GM12864 (cell line): Measurements from ENCODE around the gene RPS15.
"Not testable (repeated sequence)": the region's sequence is repeated elsewhere in the genome, so short reads cannot be mapped to it uniquely, and the experiment has no call there.

Experiments used
- DNase-seq: peaks from one replicate; pipeline ENCODE4 v3.0.0-alpha.2; 2011; ENCODE audit warnings: low read depth
- H3K4me3 ChIP-seq: 2 replicates; pipeline ENCODE4 v1.5.1; 2011; ENCODE audit warnings: mild to moderate bottlenecking, low read depth, low read length, control low read depth
- CTCF ChIP-seq: IDR thresholded peaks from 2 replicates; pipeline ENCODE4 v1.5.1; 2011; ENCODE audit warnings: low read depth, mild to moderate bottlenecking, moderate library complexity, low read length, control low read depth, inconsistent platforms; ENCODE audit errors: missing control alignments

RPS15 gene

GRCh38 chr19:1417681-1418495, 20.3 kb upstream of the RPS15 start:
- no peak for TF ChIP-seq CTCF
- H3K4me3 ChIP-seq: no peak overlapping the region
- DNase-seq: no peak

- H3K4me3 ChIP-seq: no peak overlapping the region
- no peak for DNase-seq
- no peak for TF ChIP-seq CTCF
Observed at GRCh38 chr19:1418496-1418775, 19.8 kb upstream of the RPS15 start.

GRCh38 chr19:1418951-1419738, 19.1 kb upstream of the RPS15 start:
- DNase-seq: no peak
- no peak for TF ChIP-seq CTCF
- H3K4me3 ChIP-seq: no peak overlapping the region

GRCh38 chr19:1420085-1420484, 18.1 kb upstream of the RPS15 start:
- not testable (repeated sequence) for H3K4me3 ChIP-seq, DNase-seq

- DNase-seq: no peak
- TF ChIP-seq CTCF: no peak
- H3K4me3 ChIP-seq: no peak overlapping the region
Observed at GRCh38 chr19:1420590-1420989, 17.6 kb upstream of the RPS15 start.

GRCh38 chr19:1421218-1421957, 16.8 kb upstream of the RPS15 start:
- no peak overlapping the region for H3K4me3 ChIP-seq
- TF ChIP-seq CTCF: no peak
- no peak for DNase-seq

GRCh38 chr19:1421958-1422305, 16.3 kb upstream of the RPS15 start:
- TF ChIP-seq CTCF: no peak
- no peak overlapping the region for H3K4me3 ChIP-seq
- no peak for DNase-seq
